Colon (tissue), 2 donors: ENCODE measurements around the gene PARL.
"Not testable (repeated sequence)": the region's sequence is repeated elsewhere in the genome, so short reads cannot be mapped to it uniquely, and the experiment has no call there.

ENCODE experiments used
- FAIRE-seq: peaks from 2 replicates; lab custom pipeline; 2012; peaks lifted over from hg19 to GRCh38; lab: Jason Lieb, UNC
- donor health status: control.
- donor health status: control.

PARL gene

GRCh38 chr3:183816681-183817510 is 67.8 kb downstream of the PARL start:
- FAIRE-seq, result no peak

GRCh38 chr3:183815951-183816475 is 68.7 kb downstream of the PARL start:
- FAIRE-seq, result no peak

GRCh38 chr3:183815563-183815940 is 69.1 kb downstream of the PARL start:
- FAIRE-seq, result no peak

GRCh38 chr3:183814240-183814639 is 70.4 kb downstream of the PARL start:
- no peak for FAIRE-seq

- FAIRE-seq, result no peak
Measured at GRCh38 chr3:183812761-183813445, 71.8 kb downstream of the PARL start.

GRCh38 chr3:183811638-183812037 is 73.0 kb downstream of the PARL start:
- FAIRE-seq, result no peak

GRCh38 chr3:183810643-183811594 is 73.8 kb downstream of the PARL start:
- FAIRE-seq, result no peak

- no peak for FAIRE-seq
Measured at GRCh38 chr3:183809270-183809669, 75.4 kb downstream of the PARL start.

GRCh38 chr3:183808355-183808754 is 76.3 kb downstream of the PARL start:
- FAIRE-seq, result no peak

GRCh38 chr3:183807881-183808280 is 76.8 kb downstream of the PARL start:
- no peak for FAIRE-seq

GRCh38 chr3:183807209-183807728 is 77.4 kb downstream of the PARL start:
- FAIRE-seq, result no peak

- FAIRE-seq, result no peak
Measured at GRCh38 chr3:183802989-183803388, 81.7 kb downstream of the PARL start.

- FAIRE-seq, result no peak
Measured at GRCh38 chr3:183801601-183802000, 83.1 kb downstream of the PARL start.

GRCh38 chr3:183800243-183800863 is 84.3 kb downstream of the PARL start:
- no peak for FAIRE-seq

GRCh38 chr3:183799461-183799860 is 85.2 kb downstream of the PARL start:
- no peak for FAIRE-seq

GRCh38 chr3:183797996-183798395 is 86.7 kb downstream of the PARL start:
- no peak for FAIRE-seq

- FAIRE-seq, result no peak
Measured at GRCh38 chr3:183796372-183796771, 88.3 kb downstream of the PARL start.

- FAIRE-seq, result no peak
Measured at GRCh38 chr3:183794452-183794851, 90.2 kb downstream of the PARL start.

- FAIRE-seq, result no peak
Measured at GRCh38 chr3:183792976-183793375, 91.7 kb downstream of the PARL start.

GRCh38 chr3:183790700-183791099 is 94.0 kb downstream of the PARL start:
- FAIRE-seq, result no peak

- FAIRE-seq, result no peak
Measured at GRCh38 chr3:183789826-183790225, 94.9 kb downstream of the PARL start.

GRCh38 chr3:183784503-183784902 is 100.2 kb downstream of the PARL start:
- not testable (repeated sequence) for FAIRE-seq
